ENCODE data around the gene BAZ1A.

- TF ChIP-seq CTCF (IDR thresholded peaks at IDR 0.05), result no peak
- TF ChIP-seq ZNF232 (CRISPR knock-in tag; IDR thresholded peaks at IDR 0.05), result no peak
These were observed 99.8 kb downstream of the BAZ1A start for GRCh38 chr14:34775342-34775741.

All from WTC11 (cell line).